ENCODE data around the gene METTL13. TPM values are rescaled to one million over a fixed set of nuclear protein-coding genes. Genes with fewer than 3 reads are reported as not detected.

Gene METTL13
- total RNA-seq, 4 donors from 2014 or later, result 14.0 to 20.8 (median 18.3) TPM

DNA sequence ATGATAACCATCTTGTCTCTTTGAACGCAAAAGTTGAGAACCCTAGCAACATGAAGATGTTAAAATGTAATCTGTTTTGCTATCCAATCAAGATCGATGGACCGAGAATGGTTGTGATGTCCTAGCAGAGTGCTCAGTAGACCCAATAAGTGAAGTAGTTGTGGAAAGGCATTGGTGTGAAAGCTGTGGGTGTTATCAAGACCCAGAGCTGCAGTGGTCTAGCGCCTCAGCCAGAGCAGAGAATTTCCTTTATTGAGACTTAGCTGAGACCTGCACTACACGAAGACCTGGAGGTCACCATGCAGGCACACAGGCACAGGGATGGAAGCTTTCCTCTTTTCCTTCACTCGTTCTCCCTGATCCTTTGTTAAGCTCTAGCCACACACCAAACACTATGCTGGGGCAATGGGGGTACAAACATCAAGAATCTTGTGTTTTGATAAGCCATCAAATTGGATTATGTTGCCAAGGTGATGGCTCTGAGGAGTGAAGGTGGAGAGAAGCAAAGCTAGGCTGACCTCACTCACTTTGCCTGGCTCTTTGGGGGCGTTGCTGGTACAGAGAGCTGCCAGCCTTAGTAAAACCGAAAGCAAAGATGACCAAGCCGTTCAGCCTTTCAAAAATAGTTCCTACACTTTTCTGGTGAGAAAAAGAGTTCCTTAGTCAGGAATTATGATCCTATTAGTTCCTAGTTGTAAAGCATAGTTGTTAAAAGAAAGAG, 24.1 kb downstream of the METTL13 start:
- no peak overlapping the region for H3K4me3 ChIP-seq
- H3K36me3 ChIP-seq, result peaks cover 0 to under 1% (median 0%) of the 10 kb centered on the region in 3 donors
- 61% methylated on average over 9 of the region's 9 CpGs for WGBS, 2 donors
- TF ChIP-seq POLR2A (IDR thresholded peaks at IDR 0.05), result no peak
- intact Hi-C loops (cut with DNase I), result no loop called here
- H3K9me3 ChIP-seq, result no peaks in the 10 kb centered on the region
- no peaks in the 10 kb centered on the region for H3K4me1 ChIP-seq
- H3K27me3 ChIP-seq, result no peaks in the 10 kb centered on the region
- DNase-seq, result no peak
- H3K27ac ChIP-seq, result no peak overlapping the region

DNA sequence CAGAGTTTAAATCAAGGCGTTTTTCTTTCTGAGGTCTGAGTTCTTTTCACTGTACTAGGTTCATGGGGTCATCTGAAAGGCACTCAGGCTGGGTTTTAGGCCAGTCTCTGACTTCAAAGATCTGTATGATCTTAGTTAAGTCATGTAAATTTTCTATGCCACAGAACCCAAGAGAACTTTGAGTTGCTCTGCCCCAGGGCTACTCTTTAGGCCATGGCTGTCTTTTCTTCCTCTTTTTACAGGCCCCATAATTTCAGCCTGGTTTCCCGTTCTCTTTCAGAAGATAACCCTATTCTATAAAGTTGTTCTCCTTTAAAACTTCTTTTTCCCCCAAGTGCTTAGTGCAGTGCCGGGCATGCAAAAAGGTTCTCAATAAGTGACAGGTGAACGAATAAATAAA, 26.1 kb downstream of the METTL13 start:
- no peak overlapping the region for H3K4me3 ChIP-seq
- H3K4me1 ChIP-seq, result no peaks in the 10 kb centered on the region
- H3K9me3 ChIP-seq, result no peaks in the 10 kb centered on the region
- H3K27ac ChIP-seq, result no peak overlapping the region
- TF ChIP-seq, protein P1, sequence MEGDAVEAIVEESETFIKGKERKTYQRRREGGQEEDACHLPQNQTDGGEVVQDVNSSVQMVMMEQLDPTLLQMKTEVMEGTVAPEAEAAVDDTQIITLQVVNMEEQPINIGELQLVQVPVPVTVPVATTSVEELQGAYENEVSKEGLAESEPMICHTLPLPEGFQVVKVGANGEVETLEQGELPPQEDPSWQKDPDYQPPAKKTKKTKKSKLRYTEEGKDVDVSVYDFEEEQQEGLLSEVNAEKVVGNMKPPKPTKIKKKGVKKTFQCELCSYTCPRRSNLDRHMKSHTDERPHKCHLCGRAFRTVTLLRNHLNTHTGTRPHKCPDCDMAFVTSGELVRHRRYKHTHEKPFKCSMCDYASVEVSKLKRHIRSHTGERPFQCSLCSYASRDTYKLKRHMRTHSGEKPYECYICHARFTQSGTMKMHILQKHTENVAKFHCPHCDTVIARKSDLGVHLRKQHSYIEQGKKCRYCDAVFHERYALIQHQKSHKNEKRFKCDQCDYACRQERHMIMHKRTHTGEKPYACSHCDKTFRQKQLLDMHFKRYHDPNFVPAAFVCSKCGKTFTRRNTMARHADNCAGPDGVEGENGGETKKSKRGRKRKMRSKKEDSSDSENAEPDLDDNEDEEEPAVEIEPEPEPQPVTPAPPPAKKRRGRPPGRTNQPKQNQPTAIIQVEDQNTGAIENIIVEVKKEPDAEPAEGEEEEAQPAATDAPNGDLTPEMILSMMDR (IDR thresholded peaks at IDR 0.05), result no peak
- TF ChIP-seq POLR2A (IDR thresholded peaks at IDR 0.05), result no peak
- 75 to 83% methylated on average over 4 of the region's 4 CpGs for WGBS, 2 donors
- H3K27me3 ChIP-seq, result no peaks in the 10 kb centered on the region
- H3K36me3 ChIP-seq, result no peaks in the 10 kb centered on the region
- no peak for DNase-seq
- intact Hi-C loops (cut with DNase I), result no loop called here

DNA sequence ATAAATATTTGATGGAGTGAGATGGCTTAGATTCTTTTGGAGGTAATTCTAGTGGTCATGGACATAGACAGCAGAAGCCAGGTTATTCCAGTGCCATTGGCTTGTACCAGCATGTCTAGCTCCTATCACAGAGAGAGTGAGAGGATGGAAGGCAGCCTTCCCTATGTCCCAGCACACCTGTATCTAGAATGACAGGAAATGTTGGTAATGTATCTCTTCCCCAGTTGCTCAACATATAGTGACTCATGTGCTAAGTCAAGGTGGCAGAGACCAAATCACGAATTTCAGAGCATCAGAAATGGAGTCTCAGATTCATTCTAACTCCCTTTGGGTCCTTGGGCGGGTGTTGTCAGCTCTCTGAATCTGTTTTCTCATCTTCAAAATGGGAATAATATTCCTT, 28.4 kb downstream of the METTL13 start:
- intact Hi-C loops (cut with DNase I), result no loop called here
- DNase-seq, result no peak
- 59 to 61% methylated on average over 2 of the region's 2 CpGs for WGBS, 2 donors

DNA sequence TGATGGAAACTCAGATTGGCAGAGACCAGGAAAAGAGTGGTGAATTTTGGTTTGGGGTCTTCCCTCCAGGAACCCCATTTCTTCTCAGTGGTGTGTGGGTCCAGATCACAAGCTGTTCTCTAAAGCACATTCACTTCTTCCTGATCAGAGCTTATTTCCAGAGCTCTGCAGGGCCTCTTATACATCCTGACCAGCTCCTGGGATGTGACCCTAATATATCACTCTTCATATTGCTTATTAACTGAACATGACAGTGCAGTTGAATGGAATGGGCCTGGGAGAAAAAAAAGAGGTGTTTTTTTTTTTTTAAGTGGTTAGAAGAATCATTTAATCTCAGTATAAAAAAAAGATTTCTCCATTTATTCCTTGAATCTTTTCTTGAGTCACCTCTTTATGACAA, 30.2 kb downstream of the METTL13 start:
- intact Hi-C loops (cut with DNase I), result no loop called here
- H3K27me3 ChIP-seq, result no peaks in the 10 kb centered on the region

More for the DNA sequence above, 28.4 kb downstream of the METTL13 start:
- H3K4me1 ChIP-seq, result no peaks in the 10 kb centered on the region
- H3K4me3 ChIP-seq, result no peak overlapping the region
- TF ChIP-seq, protein P1 (IDR thresholded peaks at IDR 0.05), result no peak
- no peak for TF ChIP-seq POLR2A (IDR thresholded peaks at IDR 0.05)
- H3K27me3 ChIP-seq, result no peaks in the 10 kb centered on the region
- H3K9me3 ChIP-seq, result no peaks in the 10 kb centered on the region
- H3K36me3 ChIP-seq, result no peaks in the 10 kb centered on the region
- H3K27ac ChIP-seq, result no peak overlapping the region

DNA sequence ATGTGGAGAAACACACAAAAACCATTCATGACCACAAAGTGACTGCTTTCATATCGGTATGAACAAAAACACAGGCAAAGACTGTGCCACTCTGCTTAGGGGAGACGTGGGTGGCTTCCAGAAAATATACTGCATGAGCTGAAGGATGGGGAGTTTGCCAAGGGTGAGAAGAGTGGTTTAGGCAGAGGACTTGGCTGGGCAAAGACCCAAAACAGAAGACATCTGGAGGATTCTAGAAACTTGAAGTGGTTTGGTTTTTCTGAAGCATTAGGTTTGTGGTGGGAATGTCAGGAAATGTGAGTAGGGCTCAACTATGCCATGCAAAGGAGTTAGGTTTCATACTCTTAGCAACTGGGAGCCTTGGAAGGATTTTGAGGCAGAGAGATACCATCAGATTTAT, 33.2 kb downstream of the METTL13 start:
- DNase-seq, result no peak
- Histone ChIP-seq H3K9me3 (no peaks in the 10 kb centered on the region), H3K27me3 (no peaks in the 10 kb centered on the region), H3K4me3 (no peak overlapping the region), H3K4me1 (peaks cover 0 to 12% (median 0%) of the 10 kb centered on the region in 3 donors), H3K27ac (no peak overlapping the region), H3K36me3 (no peaks in the 10 kb centered on the region)
- WGBS, 2 donors, result 41 to 46% methylated on average over 2 of the region's 2 CpGs
- TF ChIP-seq, protein P1 (IDR thresholded peaks at IDR 0.05), result no peak
- no peak for TF ChIP-seq POLR2A (IDR thresholded peaks at IDR 0.05)
- intact Hi-C loops (cut with DNase I), result no loop called here

More for the DNA sequence above, 30.2 kb downstream of the METTL13 start:
- Histone ChIP-seq H3K4me3 (no peak overlapping the region), H3K36me3 (no peaks in the 10 kb centered on the region), H3K4me1 (no peaks in the 10 kb centered on the region), H3K27ac (no peak overlapping the region), H3K9me3 (no peaks in the 10 kb centered on the region)
- no peak for DNase-seq
- TF ChIP-seq POLR2A (IDR thresholded peaks at IDR 0.05), result no peak
- TF ChIP-seq, protein P1 (IDR thresholded peaks at IDR 0.05), result no peak
